Cardiac fibroblast (primary cell): ENCODE results near the gene HEATR9.

ENCODE experiments used
- DNase-seq, 2 donors: peaks; one replicate each; pipeline versions ENCODE4 v3.0.0 to v3.0.0-alpha.2; 2010; ENCODE audit warnings: low read depth in 2 of 2
- H3K4me3 ChIP-seq, 2 donors: replicated peaks in 1 of 2; 1 replicate in 1 of 2; 2 replicates in 1 of 2; pipeline ENCODE4 v1.5.1; 2011; ENCODE audit warnings: low read depth in 2 of 2, low read length in 2 of 2, mild to moderate bottlenecking in 2 of 2, moderate library complexity in 1 of 2
- CTCF ChIP-seq: IDR thresholded peaks from one replicate; pipeline ENCODE4 v1.5.1; 2011; ENCODE audit warnings: low read depth, mild to moderate bottlenecking, low read length, inconsistent platforms

Gene HEATR9

GRCh38 chr17:35809855-35810461 lies 58.7 kb downstream of the HEATR9 start:
- H3K4me3 ChIP-seq, result peak overlapping the region; percentile 88 to 96
- DNase-seq, result peak; percentile 30 to 54
- no peak for TF ChIP-seq CTCF

- TF ChIP-seq CTCF, result peak; percentile 87
- peak; percentile 99 for DNase-seq
- H3K4me3 ChIP-seq, result peak within 1 kb of the TSS; percentile 88 to 96
These were observed 59.5 kb downstream of the HEATR9 start, which contains the start of gene TAF15 for GRCh38 chr17:35808962-35809854. TAF15 (plus strand) TSS chr17:35809484; CDS start chr17:35809570, 86 bp downstream.

- no peak for DNase-seq
- peak overlapping the region; percentile 54 to 88 for H3K4me3 ChIP-seq
- no peak for TF ChIP-seq CTCF
These were observed 60.3 kb downstream of the HEATR9 start for GRCh38 chr17:35808240-35808961.

- no peak overlapping the region for H3K4me3 ChIP-seq
- no peak for TF ChIP-seq CTCF
- peak; percentile 67 to 73 for DNase-seq
These were observed 61.1 kb downstream of the HEATR9 start for GRCh38 chr17:35807371-35808144.
